ENCODE data around the gene LEKR1.
"Not testable (repeated sequence)": the region's sequence is repeated elsewhere in the genome, so short reads cannot be mapped to it uniquely, and the experiment has no call there.

LEKR1 gene

GRCh38 chr3:156910022-156910421 lies 83.9 kb downstream of the LEKR1 start:
- no peak for DNase-seq

- DNase-seq, result peak; percentile 81
Observed at GRCh38 chr3:156910831-156911230, 84.7 kb downstream of the LEKR1 start.

GRCh38 chr3:156914300-156914699 lies 88.1 kb downstream of the LEKR1 start:
- DNase-seq, result not testable (repeated sequence)

- DNase-seq, result no peak
Observed at GRCh38 chr3:156915372-156915771, 89.2 kb downstream of the LEKR1 start.

GRCh38 chr3:156918746-156919145 lies 92.6 kb downstream of the LEKR1 start:
- no peak for DNase-seq

- DNase-seq, result no peak
Observed at GRCh38 chr3:156919818-156920217, 93.7 kb downstream of the LEKR1 start.

- DNase-seq, result no peak
Observed at GRCh38 chr3:156920399-156920798, 94.2 kb downstream of the LEKR1 start.

- no peak for DNase-seq
Observed at GRCh38 chr3:156923349-156923748, 97.2 kb downstream of the LEKR1 start.

GRCh38 chr3:156938724-156939123 lies 112.6 kb downstream of the LEKR1 start:
- DNase-seq, result no peak

- DNase-seq, result no peak
Observed at GRCh38 chr3:156939315-156939714, 113.2 kb downstream of the LEKR1 start.

GRCh38 chr3:156941311-156941710 lies 115.2 kb downstream of the LEKR1 start:
- DNase-seq, result no peak

GRCh38 chr3:156948402-156949210 lies 122.5 kb downstream of the LEKR1 start:
- DNase-seq, result no peak

- DNase-seq, result peak; percentile 38
Observed at GRCh38 chr3:156952011-156952410, 125.9 kb downstream of the LEKR1 start.

- no peak for DNase-seq
Observed at GRCh38 chr3:156957715-156958114, 131.6 kb downstream of the LEKR1 start.

GRCh38 chr3:156963096-156963495 lies 136.9 kb downstream of the LEKR1 start:
- DNase-seq, result no peak

- DNase-seq, result no peak
Observed at GRCh38 chr3:156964577-156964976, 138.4 kb downstream of the LEKR1 start.

- not testable (repeated sequence) for DNase-seq
Observed at GRCh38 chr3:156966349-156966748, 140.2 kb downstream of the LEKR1 start.

GRCh38 chr3:156973954-156974353 lies 147.8 kb downstream of the LEKR1 start:
- DNase-seq, result no peak

GRCh38 chr3:156974931-156975330 lies 148.8 kb downstream of the LEKR1 start:
- DNase-seq, result no peak

- DNase-seq, result no peak
Observed at GRCh38 chr3:156975721-156976120, 149.6 kb downstream of the LEKR1 start.

GRCh38 chr3:156976933-156977332 lies 150.8 kb downstream of the LEKR1 start:
- DNase-seq, result no peak

- DNase-seq, result peak; percentile 12
Observed at GRCh38 chr3:156978481-156978961, 152.4 kb downstream of the LEKR1 start.

- DNase-seq, result no peak
Observed at GRCh38 chr3:156981005-156981404, 154.9 kb downstream of the LEKR1 start.

- no peak for DNase-seq
Observed at GRCh38 chr3:156983559-156983958, 157.4 kb downstream of the LEKR1 start.

- DNase-seq, result no peak
Observed at GRCh38 chr3:156985711-156986110, 159.6 kb downstream of the LEKR1 start.
